AG04449 (cell line): Measurements from ENCODE around the gene R3HDM4.
A peak's percentile ranks its signal among the peaks of the same experiment; 100 is the strongest.

Source experiments
- CTCF ChIA-PET: fragments of 350-600 bp; formaldehyde crosslinking; extraction: SDS; loops from one replicate; lab custom pipeline; 2021; ENCODE audit warnings: antibody characterized with exemption; lab: Yijun Ruan, JAX
- POLR2A ChIA-PET: fragments of 400-600, 350-600 bp; formaldehyde crosslinking; extraction: SDS; loops from one replicate; lab custom pipeline; 2020; ENCODE audit warnings: antibody characterized with exemption, inconsistent platforms; lab: Yijun Ruan, JAX
- DNase-seq: peaks from one replicate; pipeline ENCODE4 v3.0.0-alpha.2; 2010; ENCODE audit warnings: low read depth, low spot score
- H3K4me3 ChIP-seq: 2 replicates; pipeline ENCODE4 v1.5.1; 2011; ENCODE audit warnings: low read depth, mild to moderate bottlenecking, control low read depth, low read length
- TF ChIP-seq, protein P1 (sequence below): IDR thresholded peaks from one replicate; pipeline ENCODE4 v1.5.1; 2011; ENCODE audit warnings: mild to moderate bottlenecking, moderate library complexity, low read length, control low read depth, inconsistent platforms; ENCODE audit not compliant: insufficient read depth; ENCODE audit errors: missing control alignments

R3HDM4 gene

GRCh38 chr19:918152-918437, 5.1 kb upstream of the R3HDM4 start:
- DNase-seq, result no peak
- TF ChIP-seq, protein P1, sequence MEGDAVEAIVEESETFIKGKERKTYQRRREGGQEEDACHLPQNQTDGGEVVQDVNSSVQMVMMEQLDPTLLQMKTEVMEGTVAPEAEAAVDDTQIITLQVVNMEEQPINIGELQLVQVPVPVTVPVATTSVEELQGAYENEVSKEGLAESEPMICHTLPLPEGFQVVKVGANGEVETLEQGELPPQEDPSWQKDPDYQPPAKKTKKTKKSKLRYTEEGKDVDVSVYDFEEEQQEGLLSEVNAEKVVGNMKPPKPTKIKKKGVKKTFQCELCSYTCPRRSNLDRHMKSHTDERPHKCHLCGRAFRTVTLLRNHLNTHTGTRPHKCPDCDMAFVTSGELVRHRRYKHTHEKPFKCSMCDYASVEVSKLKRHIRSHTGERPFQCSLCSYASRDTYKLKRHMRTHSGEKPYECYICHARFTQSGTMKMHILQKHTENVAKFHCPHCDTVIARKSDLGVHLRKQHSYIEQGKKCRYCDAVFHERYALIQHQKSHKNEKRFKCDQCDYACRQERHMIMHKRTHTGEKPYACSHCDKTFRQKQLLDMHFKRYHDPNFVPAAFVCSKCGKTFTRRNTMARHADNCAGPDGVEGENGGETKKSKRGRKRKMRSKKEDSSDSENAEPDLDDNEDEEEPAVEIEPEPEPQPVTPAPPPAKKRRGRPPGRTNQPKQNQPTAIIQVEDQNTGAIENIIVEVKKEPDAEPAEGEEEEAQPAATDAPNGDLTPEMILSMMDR, result no peak
- ChIA-PET CTCF (interaction anchor here (1.5 to 8.9 kb wide), 2 partner anchors 15 to 64 kb away, joined by 3 to 259 read pairs; partner anchors contain the start of gene WDR18), POLR2A (no interaction called here)
- H3K4me3 ChIP-seq, result no peak overlapping the region

DNA sequence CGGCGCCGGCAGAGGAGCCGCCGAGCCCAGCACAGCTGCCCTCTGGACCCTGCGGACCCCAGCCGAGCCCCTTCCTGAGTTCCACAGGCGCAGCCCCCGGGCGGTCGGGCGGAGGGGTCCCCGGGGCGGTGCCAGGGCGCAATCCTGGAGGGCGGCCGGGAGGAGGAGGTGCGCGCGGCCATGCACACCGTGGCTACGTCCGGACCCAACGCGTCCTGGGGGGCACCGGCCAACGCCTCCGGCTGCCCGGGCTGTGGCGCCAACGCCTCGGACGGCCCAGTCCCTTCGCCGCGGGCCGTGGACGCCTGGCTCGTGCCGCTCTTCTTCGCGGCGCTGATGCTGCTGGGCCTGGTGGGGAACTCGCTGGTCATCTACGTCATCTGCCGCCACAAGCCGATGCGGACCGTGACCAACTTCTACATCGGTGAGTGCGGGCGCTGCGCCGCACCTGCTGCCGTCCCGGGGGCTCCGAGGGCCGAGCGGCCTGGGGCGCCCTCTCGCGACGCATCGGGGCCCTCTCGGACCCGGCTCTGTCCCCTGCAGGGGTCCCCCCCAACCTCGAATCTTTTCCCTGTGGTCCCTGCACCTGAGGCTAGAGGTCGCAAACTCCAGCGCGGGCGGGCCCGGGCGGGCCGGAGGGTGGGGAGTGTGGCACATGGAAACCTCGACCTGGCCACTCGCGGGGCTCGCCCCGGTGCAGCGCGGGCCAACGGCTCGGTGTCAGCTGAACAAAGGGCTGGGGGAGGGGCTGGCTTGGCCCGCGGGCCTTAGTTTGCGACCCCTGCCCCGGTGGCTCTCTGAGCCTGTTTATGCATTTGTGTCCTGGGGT, 4.5 kb upstream of the R3HDM4 start, which contains the start of gene KISS1R:
KISS1R (plus strand) TSS at position 11 of the 829 bp plus-strand sequence; CDS start at position 181, 170 bp downstream.
- CTCF ChIA-PET, result interaction anchor here (1.5 to 8.9 kb wide), 3 partner anchors 14 to 148 kb away, joined by 3 to 259 read pairs (median 4); partner anchors contain the start of gene WDR18
- no peak for DNase-seq
- TF ChIP-seq, protein P1, result peak; percentile 38
- no peak within 1 kb of the TSS for H3K4me3 ChIP-seq
- POLR2A ChIA-PET, result no interaction called here

- H3K4me3 ChIP-seq, result no peak overlapping the region
- no peak for DNase-seq
- POLR2A ChIA-PET, result no interaction called here
- TF ChIP-seq, protein P1, result no peak
- CTCF ChIA-PET, result interaction anchor here (2.1 to 8.9 kb wide), 2 partner anchors 65 to 147 kb away, joined by 4 to 259 read pairs; partner anchors contain the start of gene WDR18
Measured at GRCh38 chr19:916645-917322, 3.8 kb upstream of the R3HDM4 start.

- TF ChIP-seq, protein P1, result no peak
- peak overlapping the region; percentile 88 for H3K4me3 ChIP-seq
- DNase-seq, result no peak
- ChIA-PET CTCF (no interaction called here), POLR2A (no interaction called here)
Measured at GRCh38 chr19:912181-913079, 589 bp downstream of the R3HDM4 start.

GRCh38 chr19:911197-912033, 1.6 kb downstream of the R3HDM4 start:
- TF ChIP-seq, protein P1, result no peak
- DNase-seq, result no peak
- CTCF ChIA-PET, result no interaction called here
- peak overlapping the region; percentile 30; the same call in 1 of the 2 replicates for H3K4me3 ChIP-seq
- POLR2A ChIA-PET, result no interaction called here
